Measurements from ENCODE around the gene SUFU. TPM values are rescaled to one million over a fixed set of nuclear protein-coding genes. Genes with fewer than 3 reads are reported as not detected.

Gene SUFU
- total RNA-seq: 4.6 and 6.0 TPM in 2 replicates

DNA sequence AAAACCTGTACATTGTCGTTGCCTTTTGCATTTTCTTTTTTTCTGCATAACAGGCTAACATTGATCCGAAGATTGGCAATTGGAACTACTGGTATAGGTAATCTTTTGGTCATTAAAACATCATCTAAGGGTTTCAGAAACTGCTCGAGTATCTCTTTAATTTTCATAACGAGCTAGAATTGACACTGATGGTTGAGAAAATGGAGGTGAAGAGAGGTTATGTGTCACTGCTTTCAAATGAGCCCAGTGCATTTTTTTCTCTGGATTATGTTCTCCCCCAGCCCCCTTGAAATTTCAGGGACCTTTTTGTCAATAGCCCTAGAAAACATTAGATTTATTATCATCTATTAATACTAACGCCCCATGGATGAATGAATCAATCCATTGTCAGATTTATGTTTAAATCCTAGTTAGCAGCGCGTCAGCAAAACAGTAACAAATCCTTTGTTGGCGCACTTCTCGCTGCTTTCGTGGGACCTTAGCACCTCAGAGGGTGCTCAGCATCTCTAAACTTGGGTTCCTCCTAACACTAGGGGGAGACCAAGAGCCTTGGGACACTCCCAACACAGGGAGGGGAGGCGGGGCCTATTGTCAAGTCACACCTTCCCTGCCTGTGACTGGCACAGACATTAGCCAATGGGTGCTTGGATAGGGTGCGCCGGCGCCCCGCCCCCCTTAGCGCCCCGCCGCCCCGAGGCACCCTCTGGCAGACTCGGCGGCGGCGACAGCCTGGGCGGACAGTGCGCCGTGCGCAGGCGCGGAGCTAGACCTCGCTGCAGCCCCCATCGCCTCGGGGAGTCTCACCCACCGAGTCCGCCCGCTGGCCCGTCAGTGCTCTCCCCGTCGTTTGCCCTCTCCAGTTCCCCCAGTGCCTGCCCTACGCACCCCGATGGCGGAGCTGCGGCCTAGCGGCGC is at the start of gene SUFU:
TSS of gene SUFU (plus strand) at position 709 of the 915 bp plus-strand sequence. CDS start at position 890, 181 bp downstream.

DNA sequence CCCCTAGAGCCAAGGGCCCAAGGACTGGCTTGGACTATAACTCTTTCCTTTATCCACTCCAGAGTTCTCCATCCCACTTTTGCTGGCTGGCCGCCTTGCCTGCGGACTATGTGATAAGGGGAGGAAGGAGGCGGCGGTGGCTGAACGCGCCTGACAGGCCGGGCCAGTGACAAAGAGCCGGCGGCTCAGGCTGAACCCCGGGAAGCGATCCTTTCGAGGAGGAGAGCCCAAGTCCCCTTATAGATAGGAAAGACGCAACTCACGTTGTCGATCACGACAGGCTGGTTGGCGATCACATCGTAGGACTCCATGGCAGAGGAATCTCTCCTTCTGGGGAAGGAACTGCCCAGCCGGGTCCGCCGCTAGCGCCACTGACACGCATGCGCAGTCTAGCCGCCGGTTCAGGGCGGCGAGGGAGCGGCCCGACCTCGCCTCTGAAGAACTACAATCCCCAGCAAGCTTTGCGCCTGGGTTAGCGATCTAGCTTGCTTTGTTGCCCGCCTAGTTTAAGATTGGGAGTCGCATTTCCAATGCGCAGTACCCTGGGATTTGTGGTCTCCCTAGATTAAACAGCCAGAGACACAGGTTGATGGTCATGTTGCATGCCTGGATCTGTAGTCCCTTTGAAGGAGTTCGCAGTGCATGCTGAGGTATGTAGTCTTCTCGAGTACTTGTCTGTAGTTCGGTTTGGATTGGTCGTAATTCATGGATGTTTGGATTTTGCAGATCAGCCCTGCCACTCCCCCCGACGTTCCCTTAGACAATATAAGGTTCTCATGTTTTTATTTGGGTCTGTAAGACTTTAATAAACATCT is 1.2 kb upstream of the SUFU start, which contains the start of gene ACTR1A:
TSS of gene ACTR1A (minus strand) at position 376 of the 815 bp plus-strand sequence. CDS start at position 311, 65 bp downstream.

DNA sequence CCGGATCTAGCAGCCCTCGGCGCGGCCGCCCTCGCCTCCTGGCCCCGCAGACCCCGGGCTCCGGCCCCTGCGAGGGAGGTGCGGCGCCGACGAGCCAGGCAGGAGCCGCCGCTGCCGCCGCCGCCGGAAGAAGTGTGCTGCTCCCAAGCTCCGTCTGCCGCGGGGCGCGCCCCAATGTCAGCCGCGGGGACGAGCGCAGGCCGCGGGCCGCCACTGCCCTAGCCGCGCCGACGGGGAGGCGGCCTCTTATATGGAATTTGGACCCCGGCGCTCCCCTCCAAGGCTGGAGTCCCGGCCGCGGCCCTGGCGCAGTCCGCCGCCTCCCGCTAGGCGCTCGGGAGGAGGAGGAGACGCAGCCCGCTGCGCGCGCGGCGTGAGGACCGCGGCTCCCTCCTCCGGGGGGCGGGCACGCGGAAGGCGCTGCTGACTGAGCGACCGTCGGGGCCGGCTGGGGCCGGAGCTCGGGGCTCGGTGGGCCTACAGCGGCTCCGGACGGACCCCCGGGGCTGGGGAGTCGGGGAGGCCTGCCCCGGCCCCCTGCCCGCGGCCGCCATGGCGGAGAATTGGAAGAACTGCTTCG is 140.4 kb downstream of the SUFU start, which contains the start of gene TRIM8:
TSS of gene TRIM8 (plus strand) at position 414 of the 580 bp plus-strand sequence. CDS start at position 553, 139 bp downstream.

Other genes with a start within 250 kb of the SUFU start
- 25.9 and 33.4 TPM in 2 replicates for gene NFKB2, start 108.3 kb upstream of the SUFU start, total RNA-seq
- gene PSD, start 85.2 kb upstream of the SUFU start, total RNA-seq: 9.2 and 14.1 TPM in 2 replicates
- gene FBXL15, start 83.1 kb upstream of the SUFU start, total RNA-seq: 26.8 and 31.7 TPM in 2 replicates
- gene CUEDC2, start 71.4 kb upstream of the SUFU start, total RNA-seq: 103 and 137 TPM in 2 replicates
- not detected in 2 replicates for gene C10orf95, start 52.4 kb upstream of the SUFU start, total RNA-seq
- 169 and 196 TPM in 2 replicates for gene ACTR1A, start 1.3 kb upstream of the SUFU start, total RNA-seq
- gene TRIM8, start 140.5 kb downstream of the SUFU start, total RNA-seq: 129 and 134 TPM in 2 replicates
- gene ARL3, start 210.4 kb downstream of the SUFU start, total RNA-seq: 9.8 and 14.2 TPM in 2 replicates
- gene SFXN2, start 210.7 kb downstream of the SUFU start, total RNA-seq: 7.4 and 19.3 TPM in 2 replicates
- 47.3 and 47.7 TPM in 2 replicates for gene WBP1L, start 240.0 kb downstream of the SUFU start, total RNA-seq